Keratinocyte (primary cell): ENCODE data around the gene STK33. TPM values are rescaled to one million over a fixed set of nuclear protein-coding genes. Genes with fewer than 3 reads are reported as not detected.

Experiments
- DNase-seq: peaks from one replicate; pipeline ENCODE4 v3.0.0-alpha.2; 2011; ENCODE audit warnings: low read depth, missing footprints, low spot score
- FAIRE-seq: peaks from 2 replicates; lab custom pipeline; 2011; peaks lifted over from hg19 to GRCh38; lab: Jason Lieb, UNC
- H2AFZ ChIP-seq: 2 replicates; pipeline ENCODE4 v1.6.0; 2012; ENCODE audit warnings: low read length, control low read depth, inconsistent platforms; ENCODE audit not compliant: control insufficient read depth
- H3K27ac ChIP-seq: 2 replicates; pipeline ENCODE4 v1.5.1; 2011; ENCODE audit warnings: low read length; ENCODE audit not compliant: control insufficient read depth, insufficient read depth
- H3K27me3 ChIP-seq: 3 replicates; pipeline ENCODE4 v1.6.0; 2011; ENCODE audit warnings: low read length; ENCODE audit not compliant: control insufficient read depth, insufficient read depth; ENCODE audit errors: extremely low read depth
- H3K36me3 ChIP-seq, 2 experiments: 2 replicates in 1 of 2; 3 replicates in 1 of 2; pipeline ENCODE4 v1.5.1; 2011; ENCODE audit warnings: low read length in 2 of 2, mild to moderate bottlenecking in 1 of 2; ENCODE audit not compliant: control insufficient read depth in 2 of 2, insufficient read depth in 2 of 2; ENCODE audit errors: extremely low read depth in 1 of 2
- H3K4me1 ChIP-seq: 3 replicates; pipeline ENCODE4 v1.5.1; 2011; ENCODE audit warnings: low read length; ENCODE audit not compliant: control insufficient read depth, insufficient read depth; ENCODE audit errors: extremely low read depth
- H3K4me2 ChIP-seq: 3 replicates; pipeline ENCODE4 v1.6.0; 2011; ENCODE audit warnings: low read depth, low read length; ENCODE audit not compliant: control insufficient read depth, insufficient read depth; ENCODE audit errors: extremely low read depth
- H3K4me3 ChIP-seq, 3 experiments: fragments of 200-600 bp in 1 of 3; sonication (generic) in 1 of 3; 2 replicates in 2 of 3; 3 replicates in 1 of 3; pipeline ENCODE4 v1.5.1; 2011 to 2016; ENCODE audit warnings: low read length in 3 of 3, mild to moderate bottlenecking in 3 of 3, control low read depth in 2 of 3, inconsistent platforms in 1 of 3, low read depth in 1 of 3, mixed read lengths in 1 of 3, mixed run types in 1 of 3, moderate library complexity in 1 of 3; ENCODE audit not compliant: control insufficient read depth in 2 of 3, insufficient read depth in 2 of 3; ENCODE audit errors: extremely low read depth in 1 of 3
- H3K79me2 ChIP-seq: 2 replicates; pipeline ENCODE4 v1.6.0; 2012; ENCODE audit warnings: low read length; ENCODE audit not compliant: control insufficient read depth, insufficient read depth
- H3K9ac ChIP-seq: 3 replicates; pipeline ENCODE4 v1.6.0; 2011; ENCODE audit warnings: low read length; ENCODE audit not compliant: control insufficient read depth, insufficient read depth; ENCODE audit errors: extremely low read depth
- H3K9me1 ChIP-seq: 3 replicates; pipeline ENCODE4 v1.6.0; 2011; ENCODE audit warnings: low read length; ENCODE audit not compliant: control insufficient read depth, insufficient read depth; ENCODE audit errors: extremely low read depth
- H3K9me3 ChIP-seq: 2 replicates; pipeline ENCODE4 v1.5.1; 2012; ENCODE audit warnings: low read depth, low read length; ENCODE audit not compliant: control insufficient read depth
- H4K20me1 ChIP-seq: 3 replicates; pipeline ENCODE4 v1.6.0; 2011; ENCODE audit warnings: low read length; ENCODE audit not compliant: control insufficient read depth, insufficient read depth; ENCODE audit errors: extremely low read depth
- EZH2 ChIP-seq: IDR thresholded peaks from one replicate; pipeline ENCODE4 v1.6.1; 2012; ENCODE audit warnings: inconsistent platforms, mild to moderate bottlenecking, low read length, moderate library complexity
- dilution Hi-C: fragments of 300-500 bp; cut with MboI; formaldehyde crosslinking; loops from one replicate; pipeline ENCODE4 v1.7.0; 2020; ENCODE audit warnings: low sequenced_read_pairs; ENCODE audit not compliant: extremely low pct_ligation_motif_present
- polyA plus RNA-seq, 5 experiments: library from polyadenylated mRNA; depleted of rRNA in 3 of 5; stranded (reverse) in 3 of 5; stranded (forward) in 1 of 5; unstranded in 1 of 5; fragments of >200 nt; gene quantifications; 1 replicate in 1 of 5; 2 replicates in 3 of 5; 3 replicates in 1 of 5; pipeline versions ENCODE4 v1.2.1 to v1.2.3, GENCODE V29; 2011 to 2012; ENCODE audit warnings: missing spikeins in 2 of 5, low read depth in 1 of 5, low replicate concordance in 1 of 5
- TF ChIP-seq, protein P1 (sequence below), 3 experiments: IDR thresholded peaks in 1 of 3; conservative IDR thresholded peaks in 1 of 3; optimal IDR thresholded peaks in 1 of 3; 2 replicates in 2 of 3; 3 replicates in 1 of 3; pipeline versions ENCODE3 to v1.5.1; 2011; ENCODE audit warnings: low read length in 3 of 3, mild to moderate bottlenecking in 3 of 3, moderate library complexity in 2 of 3, control low read depth in 1 of 3, inconsistent platforms in 1 of 3; ENCODE audit not compliant: insufficient read depth in 2 of 3; ENCODE audit errors: extremely low read depth in 1 of 3

STK33 gene
- polyA plus RNA-seq, 1 donor (not counting 4 experiments of a cell fraction or from before 2014, with no cell fraction given) = 0.05 TPM

DNA sequence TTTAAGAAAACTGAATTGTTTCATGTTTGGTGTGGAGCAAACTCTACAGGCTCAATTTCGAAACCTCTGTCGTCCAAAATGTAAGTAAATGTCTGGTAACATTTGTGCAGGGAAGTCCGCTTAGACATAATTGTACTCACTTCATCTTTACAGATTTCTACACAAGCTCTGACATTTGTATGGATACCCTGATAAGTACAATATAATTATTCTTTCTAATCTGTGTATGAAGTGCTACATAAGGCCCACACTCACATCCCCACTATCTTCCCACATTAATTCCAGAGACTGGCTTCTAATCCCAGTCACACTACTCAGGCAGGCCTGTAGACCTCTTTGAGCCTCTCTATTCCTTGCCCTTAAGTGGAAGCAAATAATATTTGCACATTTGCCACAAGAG is 201.1 kb downstream of the STK33 start:
- Histone ChIP-seq H3K9ac (no peak overlapping the region), H3K9me3 (no peaks in the 10 kb centered on the region), H3K9me1 (no peaks in the 10 kb centered on the region), H3K4me2 (no peak overlapping the region), H3K4me1 (no peaks in the 10 kb centered on the region), H2AFZ (no peak overlapping the region), H3K4me3 (no peak overlapping the region), H4K20me1 (no peaks in the 10 kb centered on the region), H3K27ac (no peak overlapping the region), H3K79me2 (no peaks in the 10 kb centered on the region), H3K36me3 (no peaks in the 10 kb centered on the region), H3K27me3 (no peaks in the 10 kb centered on the region)
- DNase-seq (no peak), FAIRE-seq (no peak)
- no peak for TF ChIP-seq EZH2
- TF ChIP-seq, protein P1, sequence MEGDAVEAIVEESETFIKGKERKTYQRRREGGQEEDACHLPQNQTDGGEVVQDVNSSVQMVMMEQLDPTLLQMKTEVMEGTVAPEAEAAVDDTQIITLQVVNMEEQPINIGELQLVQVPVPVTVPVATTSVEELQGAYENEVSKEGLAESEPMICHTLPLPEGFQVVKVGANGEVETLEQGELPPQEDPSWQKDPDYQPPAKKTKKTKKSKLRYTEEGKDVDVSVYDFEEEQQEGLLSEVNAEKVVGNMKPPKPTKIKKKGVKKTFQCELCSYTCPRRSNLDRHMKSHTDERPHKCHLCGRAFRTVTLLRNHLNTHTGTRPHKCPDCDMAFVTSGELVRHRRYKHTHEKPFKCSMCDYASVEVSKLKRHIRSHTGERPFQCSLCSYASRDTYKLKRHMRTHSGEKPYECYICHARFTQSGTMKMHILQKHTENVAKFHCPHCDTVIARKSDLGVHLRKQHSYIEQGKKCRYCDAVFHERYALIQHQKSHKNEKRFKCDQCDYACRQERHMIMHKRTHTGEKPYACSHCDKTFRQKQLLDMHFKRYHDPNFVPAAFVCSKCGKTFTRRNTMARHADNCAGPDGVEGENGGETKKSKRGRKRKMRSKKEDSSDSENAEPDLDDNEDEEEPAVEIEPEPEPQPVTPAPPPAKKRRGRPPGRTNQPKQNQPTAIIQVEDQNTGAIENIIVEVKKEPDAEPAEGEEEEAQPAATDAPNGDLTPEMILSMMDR (optimal IDR thresholded peaks at IDR 0.05 in 1 of 3, IDR thresholded peaks at IDR 0.05 in 1 of 3, conservative IDR thresholded peaks at IDR 0.05 in 1 of 3; ENCODE audit: extremely low read depth in 1 of 3, insufficient read depth in 2 of 3, low read length in 3 of 3) = no peak
- dilution Hi-C loops = no loop called here

DNA sequence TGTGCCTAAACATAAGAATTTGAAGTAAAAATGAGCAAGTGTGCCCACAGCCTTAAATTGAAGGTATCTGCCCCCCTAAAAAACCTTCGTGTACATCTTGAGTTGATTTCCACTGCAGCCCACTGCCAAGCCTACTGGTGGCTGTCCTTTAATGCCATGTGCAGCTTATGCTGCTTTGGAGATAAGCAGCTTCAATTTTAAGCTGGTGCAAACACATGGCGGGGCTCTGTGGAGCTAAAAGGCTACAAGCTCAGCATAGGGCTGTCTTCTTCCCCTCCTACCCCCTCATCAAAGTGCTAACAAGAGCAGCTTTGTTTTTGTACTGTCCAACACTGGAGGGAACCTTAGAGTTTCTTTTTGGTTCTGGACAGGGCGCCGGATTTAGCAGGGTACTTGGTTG is 201.9 kb downstream of the STK33 start:
- dilution Hi-C loops = no loop called here
- H3K27ac ChIP-seq = no peak overlapping the region

More for the DNA sequence above, 201.9 kb downstream of the STK33 start:
- FAIRE-seq (no peak), DNase-seq (no peak)
- Histone ChIP-seq H3K9me1 (no peaks in the 10 kb centered on the region), H3K9ac (no peak overlapping the region), H3K36me3 (no peaks in the 10 kb centered on the region), H3K4me2 (no peak overlapping the region), H3K27me3 (no peaks in the 10 kb centered on the region), H2AFZ (no peak overlapping the region), H3K79me2 (no peaks in the 10 kb centered on the region), H3K4me3 (no peak overlapping the region), H3K9me3 (no peaks in the 10 kb centered on the region), H3K4me1 (no peaks in the 10 kb centered on the region), H4K20me1 (no peaks in the 10 kb centered on the region)
- no peak for TF ChIP-seq EZH2
- TF ChIP-seq, protein P1 (optimal IDR thresholded peaks at IDR 0.05 in 1 of 3, IDR thresholded peaks at IDR 0.05 in 1 of 3, conservative IDR thresholded peaks at IDR 0.05 in 1 of 3; ENCODE audit: extremely low read depth in 1 of 3, insufficient read depth in 2 of 3, low read length in 3 of 3) = no peak
